CD4-positive, alpha-beta T cell treated with Interleukin-4 for 4 hours (primary cell): ENCODE measurements around the gene ZNF445.
A peak's percentile ranks its signal among the peaks of the same experiment; 100 is the strongest.
"Not testable (repeated sequence)": the region's sequence is repeated elsewhere in the genome, so short reads cannot be mapped to it uniquely, and the experiment has no call there.

Experiments
- DNase-seq: peaks from one replicate; pipeline ENCODE4 v3.0.0-alpha.2; 2020

ZNF445 gene

GRCh38 chr3:44477312-44478030 lies at the start of gene ZNF445:
TSS of gene ZNF445 (minus strand) at chr3:44477670. CDS start at chr3:44455549, 22,121 bp downstream.
- DNase-seq = peak; percentile 73

GRCh38 chr3:44525060-44525459 lies 47.6 kb upstream of the ZNF445 start:
- no peak for DNase-seq

- no peak for DNase-seq
These were observed 45.0 kb upstream of the ZNF445 start for GRCh38 chr3:44522494-44522933.

DNA sequence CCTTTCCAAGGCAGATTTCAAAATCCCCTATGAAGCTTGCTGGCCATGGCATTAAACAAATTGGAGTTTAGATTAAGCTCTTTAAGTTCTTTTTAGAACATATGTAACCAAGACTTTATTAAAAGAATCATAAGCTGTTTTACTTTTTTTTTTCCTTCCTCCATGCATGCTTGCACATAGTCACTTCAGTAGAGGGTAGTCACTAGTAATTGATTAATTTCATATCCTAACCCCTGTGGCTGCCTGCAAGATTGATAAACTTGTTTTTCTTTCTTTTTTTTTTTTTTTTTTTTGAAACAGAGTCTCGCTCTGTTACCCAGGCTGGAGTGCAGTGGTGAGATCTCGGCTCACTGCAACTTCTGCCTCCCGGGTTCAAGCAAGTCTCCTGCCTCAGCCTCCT lies 44.3 kb upstream of the ZNF445 start:
- DNase-seq = no peak

GRCh38 chr3:44518782-44519156 lies 41.3 kb upstream of the ZNF445 start:
- no peak for DNase-seq

- no peak for DNase-seq
These were observed 38.8 kb upstream of the ZNF445 start for GRCh38 chr3:44516230-44516629.

DNA sequence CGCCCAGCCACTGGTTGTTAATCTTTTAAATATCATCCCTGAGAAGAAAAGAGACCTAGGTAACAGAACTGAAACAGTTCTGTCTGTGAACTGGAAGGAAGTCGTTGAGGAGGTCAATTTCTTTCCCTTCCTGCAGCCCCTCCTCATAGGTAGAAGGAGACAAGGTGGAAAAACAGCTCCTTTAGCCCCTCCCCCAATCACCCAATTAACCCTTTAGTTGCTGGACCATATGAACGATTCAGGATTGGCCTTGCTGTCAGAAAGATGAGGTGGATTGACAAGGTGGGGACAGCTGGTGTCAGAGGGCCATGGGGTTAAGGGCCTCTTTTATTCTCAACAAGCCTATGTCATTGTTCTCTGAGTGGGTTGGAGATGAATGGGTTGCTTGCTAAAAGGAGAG lies 36.0 kb upstream of the ZNF445 start:
- no peak for DNase-seq

GRCh38 chr3:44511238-44511566 lies 33.7 kb upstream of the ZNF445 start:
- no peak for DNase-seq

DNA sequence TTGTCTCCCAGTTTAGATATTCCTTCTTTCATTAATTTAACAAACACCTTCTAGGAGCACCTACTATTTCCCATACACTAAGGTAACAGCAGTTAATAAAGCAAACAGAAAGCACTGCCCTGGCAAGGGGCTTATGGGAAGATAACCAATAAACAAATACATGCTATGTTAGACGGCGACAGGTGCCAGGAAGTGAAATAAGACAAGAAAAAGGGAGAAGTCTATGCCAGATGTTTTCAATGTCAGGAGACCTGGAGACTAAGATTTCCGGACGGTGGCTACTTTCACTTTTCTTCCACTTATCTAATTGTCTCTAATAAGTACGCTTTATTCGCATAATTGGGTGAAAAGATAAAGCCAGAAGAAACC lies 32.5 kb upstream of the ZNF445 start:
- peak; percentile 21 for DNase-seq

DNA sequence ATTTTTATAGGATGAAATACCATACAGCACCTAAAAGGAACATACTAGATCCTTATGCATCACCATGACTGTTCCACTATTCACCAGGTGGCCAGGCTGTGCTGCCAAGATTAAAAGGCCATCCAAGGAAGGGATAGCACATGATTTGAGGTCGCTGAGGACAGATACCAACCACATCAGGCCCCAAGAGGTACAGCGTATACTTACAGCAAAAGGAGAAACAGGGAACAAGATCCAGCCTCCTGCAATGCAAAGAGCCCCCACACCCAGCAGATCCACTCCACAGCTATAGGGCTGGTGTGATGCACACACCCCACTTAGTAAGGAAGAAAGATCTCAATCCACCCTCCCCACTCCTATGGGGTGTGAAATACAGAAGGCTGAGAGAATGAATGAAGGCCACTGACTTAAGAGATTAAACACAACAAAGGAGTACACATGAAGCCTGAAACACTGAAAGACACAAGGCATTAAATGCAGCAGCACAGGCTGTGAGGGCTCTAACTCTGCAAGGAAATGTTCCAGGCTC lies 32.0 kb upstream of the ZNF445 start:
- no peak for DNase-seq

GRCh38 chr3:44506961-44507360 lies 29.5 kb upstream of the ZNF445 start:
- DNase-seq = no peak

DNA sequence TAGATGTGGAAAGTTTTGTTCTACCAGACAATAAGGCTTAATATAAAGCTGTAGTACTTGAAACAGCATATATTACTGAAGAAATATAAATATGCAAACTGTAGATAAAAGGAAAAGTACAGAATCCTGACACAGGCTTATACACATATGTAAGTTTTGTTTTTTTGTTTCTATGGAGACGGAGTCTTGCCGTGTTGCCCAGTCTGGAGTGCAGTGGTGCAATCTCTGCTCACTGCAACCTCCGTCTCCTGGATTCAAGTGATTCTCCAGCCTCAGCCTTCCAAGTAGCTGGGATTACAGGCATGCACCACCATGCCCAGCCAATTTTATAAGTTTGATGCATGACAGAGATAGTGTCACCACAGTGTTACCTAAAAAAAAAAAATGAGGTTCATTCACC lies 29.1 kb upstream of the ZNF445 start:
- DNase-seq = no peak

DNA sequence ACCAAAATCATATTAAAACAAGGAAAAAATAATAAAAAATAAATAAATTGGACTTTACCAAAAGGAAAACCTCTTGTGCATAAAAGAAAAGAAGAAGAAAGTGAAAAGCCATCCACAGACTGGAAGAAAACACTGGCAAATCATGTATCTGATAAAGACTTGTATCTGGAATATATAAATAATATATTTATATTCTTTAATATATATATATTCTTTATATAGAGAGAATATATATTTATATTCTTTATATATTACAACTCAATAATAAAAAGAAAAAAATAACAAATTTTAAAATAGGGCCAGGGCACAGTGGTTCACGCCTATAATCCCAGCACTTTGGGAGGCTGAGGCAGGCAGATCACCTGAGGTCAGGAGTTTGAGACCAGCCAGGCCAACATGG lies 27.1 kb upstream of the ZNF445 start:
- no peak for DNase-seq

DNA sequence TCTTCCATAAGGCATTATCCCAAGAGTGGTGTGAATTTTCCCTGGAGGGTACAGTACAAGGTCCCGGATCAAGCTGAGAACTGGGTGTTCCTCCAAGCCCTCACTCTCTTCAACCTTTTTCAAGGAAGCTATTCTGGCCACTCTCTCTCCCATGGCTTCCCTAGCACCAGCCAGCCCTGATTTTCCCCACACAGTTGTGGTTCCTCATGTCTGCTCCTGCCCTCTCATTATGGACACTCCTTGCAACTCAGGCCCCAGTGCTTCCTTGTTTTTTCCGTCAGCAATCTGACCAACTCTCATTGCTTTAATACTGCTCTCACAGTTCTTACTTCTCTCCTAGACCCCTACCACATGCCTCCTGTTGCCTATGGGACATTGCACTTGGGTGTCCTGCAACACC lies 25.7 kb upstream of the ZNF445 start:
- DNase-seq = not testable (repeated sequence)

DNA sequence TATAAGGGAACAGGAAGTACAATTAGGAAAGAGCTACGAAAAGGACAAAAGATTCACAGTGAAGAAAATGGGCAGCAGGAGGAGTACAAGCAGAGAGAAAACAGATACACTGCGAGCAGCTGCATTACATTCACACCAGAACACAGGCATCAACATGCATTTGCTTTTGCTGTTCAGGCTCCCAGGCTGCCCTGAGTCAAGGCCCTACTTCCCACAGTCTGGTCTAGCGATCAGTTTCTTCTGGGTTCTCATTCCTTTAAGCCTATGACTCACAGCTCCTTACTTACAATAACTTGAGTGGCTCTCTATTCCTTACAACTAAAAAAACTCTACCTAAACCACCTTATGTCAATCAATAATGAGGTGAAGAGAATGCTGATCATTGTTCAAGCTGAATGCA lies 24.5 kb upstream of the ZNF445 start:
- DNase-seq = no peak

GRCh38 chr3:44499899-44500168 lies 22.4 kb upstream of the ZNF445 start:
- DNase-seq = not testable (repeated sequence)

GRCh38 chr3:44499149-44499898 lies 21.9 kb upstream of the ZNF445 start:
- DNase-seq = no peak

DNA sequence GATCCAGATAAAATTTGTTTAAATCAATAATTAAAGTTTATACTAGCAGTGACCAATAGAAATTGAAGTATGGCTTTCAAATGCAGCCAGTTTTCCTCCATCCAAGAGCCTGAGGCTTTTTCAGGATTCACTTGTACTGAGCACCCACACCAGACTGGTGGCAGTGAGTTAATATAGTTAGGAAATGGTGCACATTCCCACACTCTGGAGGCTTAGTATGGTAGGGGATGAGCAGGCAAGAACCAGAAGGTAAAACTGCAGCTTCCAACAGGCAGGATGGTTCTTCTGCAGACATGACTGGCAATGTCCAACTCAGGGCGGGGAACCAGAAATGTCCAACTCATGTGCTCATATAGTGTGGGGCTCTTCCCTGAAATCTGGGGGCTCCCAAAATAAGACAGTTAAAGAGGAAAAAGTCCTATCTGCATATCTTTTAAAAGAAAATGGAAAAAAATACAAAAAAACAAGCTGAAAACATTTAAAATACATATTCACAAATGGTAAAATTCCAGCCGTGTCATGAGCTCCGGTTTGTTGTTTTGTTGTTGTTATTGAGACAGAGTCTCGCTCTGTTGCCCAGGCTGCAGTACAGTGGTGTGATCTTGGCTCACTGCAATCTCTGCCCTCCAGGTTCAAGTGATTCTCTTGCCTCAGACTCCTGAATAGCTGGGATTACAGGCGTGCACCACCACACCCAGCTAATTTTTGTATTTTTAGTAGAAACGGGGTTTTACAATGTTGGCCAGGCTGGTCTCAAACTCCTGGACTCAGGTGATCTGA lies 18.4 kb upstream of the ZNF445 start:
- no peak for DNase-seq

- no peak for DNase-seq
These were observed 15.0 kb upstream of the ZNF445 start for GRCh38 chr3:44492496-44492895.

- no peak for DNase-seq
These were observed 5.3 kb upstream of the ZNF445 start for GRCh38 chr3:44482721-44483120.

- DNase-seq = no peak
These were observed 1.2 kb upstream of the ZNF445 start for GRCh38 chr3:44478606-44479094.

DNA sequence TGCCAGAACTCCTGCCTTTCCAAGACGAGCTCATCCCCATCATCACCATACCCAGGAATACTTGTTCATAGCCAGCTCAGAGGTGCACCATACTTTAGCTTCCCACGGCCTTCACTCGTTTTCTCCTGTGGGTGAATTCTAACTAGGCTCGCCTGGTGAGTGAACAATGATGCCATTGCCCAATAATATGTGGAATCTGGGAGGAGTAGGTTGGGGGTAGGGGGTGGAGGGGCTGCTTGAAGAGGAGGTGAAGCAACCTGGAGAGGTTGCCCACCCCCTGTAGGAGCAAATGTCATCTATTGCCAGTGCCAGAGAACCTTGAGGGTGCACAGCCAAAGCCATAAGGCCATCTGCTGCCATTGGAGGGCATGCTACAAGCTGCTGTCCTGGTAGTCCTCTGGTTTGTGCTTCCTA lies 592 bp upstream of the ZNF445 start:
- DNase-seq = no peak

GRCh38 chr3:44476963-44477311 lies 533 bp downstream of the ZNF445 start:
- DNase-seq = no peak

GRCh38 chr3:44476181-44476611 lies 1.3 kb downstream of the ZNF445 start:
- DNase-seq = peak; percentile 5
